Progenitor cell of endocrine pancreas (in vitro differentiated cells): ENCODE data around the gene DNM2. TPM values are rescaled to one million over a fixed set of nuclear protein-coding genes. Genes with fewer than 3 reads are reported as not detected.

Experiments used
- DNase-seq: peaks from one replicate; pipeline ENCODE4 v3.0.0; 2021; ENCODE audit warnings: low spot score; ENCODE audit not compliant: unreplicated experiment
- H3K27ac Mint-ChIP-seq: 2 replicates; pipeline ENCODE4 v1.8.0; 2021; ENCODE audit warnings: mild to moderate bottlenecking, moderate library complexity, mixed read lengths
- H3K27me3 Mint-ChIP-seq: 2 replicates; pipeline ENCODE4 v1.8.0; 2021; ENCODE audit warnings: mixed read lengths
- H3K36me3 Mint-ChIP-seq: 2 replicates; pipeline ENCODE4 v1.8.0; 2022; ENCODE audit warnings: mixed read lengths; ENCODE audit not compliant: insufficient read depth
- H3K4me1 Mint-ChIP-seq: 2 replicates; pipeline ENCODE4 v1.8.0; 2021; ENCODE audit warnings: low read depth, mixed read lengths
- H3K4me3 Mint-ChIP-seq: 2 replicates; pipeline ENCODE4 v1.8.0; 2021; ENCODE audit warnings: low read depth, mild to moderate bottlenecking, moderate library complexity, mixed read lengths
- H3K9me3 Mint-ChIP-seq: 2 replicates; pipeline ENCODE4 v1.8.0; 2021; ENCODE audit warnings: low read depth, mixed read lengths
- total RNA-seq: library from RNA; stranded (reverse); gene quantifications from 2 replicates; pipeline ENCODE4 v1.2.1, GENCODE V29; 2021
- TF ChIP-seq, protein P1 (sequence below): fragments of 200-600 bp; sonication (generic); IDR thresholded peaks from one replicate; pipeline ENCODE4 v1.5.0; 2021; ENCODE audit warnings: antibody characterized with exemption, mild to moderate bottlenecking; ENCODE audit not compliant: unreplicated experiment

The DNM2 gene
- total RNA-seq, 1 donor from 2014 or later: 124 TPM

DNA sequence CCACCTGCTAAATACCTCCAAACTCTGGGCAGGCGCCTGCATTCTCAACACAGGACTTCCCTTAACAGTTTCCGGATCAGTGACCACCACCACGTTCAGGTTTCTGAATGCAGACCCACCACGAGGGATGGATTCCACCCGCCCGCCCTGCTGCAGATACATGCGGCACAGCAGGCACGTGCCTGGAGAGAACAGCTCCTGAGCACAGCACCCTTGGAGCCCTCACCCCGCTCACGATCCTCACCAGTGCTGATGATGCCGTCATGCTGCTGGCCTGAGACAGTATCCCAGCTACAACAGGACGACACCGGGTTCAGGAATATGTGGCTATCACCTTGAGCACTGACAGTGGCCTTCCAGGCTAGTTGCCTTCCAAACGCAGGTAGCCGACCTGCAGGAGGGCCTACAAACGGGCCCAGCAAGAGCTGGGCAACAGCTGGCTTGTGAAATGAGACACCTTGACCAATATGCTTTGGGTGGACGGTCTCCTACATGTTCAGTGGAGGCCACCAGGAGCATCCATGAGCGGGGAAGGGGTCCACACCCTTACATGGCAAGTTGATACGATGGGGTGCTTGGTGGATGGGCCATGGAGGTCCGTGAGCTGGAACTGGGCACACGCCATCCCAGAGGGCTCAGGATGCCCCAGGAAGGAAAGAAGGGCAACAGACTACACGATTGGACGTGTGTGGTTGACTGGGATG is 26.5 kb upstream of the DNM2 start:
- Mint-ChIP-seq H3K27me3 (no peaks in the 10 kb centered on the region), H3K27ac (peak overlapping the region; percentile 28), H3K4me1 (peaks cover 9% of the 10 kb centered on the region), H3K9me3 (no peaks in the 10 kb centered on the region), H3K4me3 (no peak overlapping the region), H3K36me3 (peaks cover 22% of the 10 kb centered on the region)
- DNase-seq: no peak
- TF ChIP-seq, protein P1, sequence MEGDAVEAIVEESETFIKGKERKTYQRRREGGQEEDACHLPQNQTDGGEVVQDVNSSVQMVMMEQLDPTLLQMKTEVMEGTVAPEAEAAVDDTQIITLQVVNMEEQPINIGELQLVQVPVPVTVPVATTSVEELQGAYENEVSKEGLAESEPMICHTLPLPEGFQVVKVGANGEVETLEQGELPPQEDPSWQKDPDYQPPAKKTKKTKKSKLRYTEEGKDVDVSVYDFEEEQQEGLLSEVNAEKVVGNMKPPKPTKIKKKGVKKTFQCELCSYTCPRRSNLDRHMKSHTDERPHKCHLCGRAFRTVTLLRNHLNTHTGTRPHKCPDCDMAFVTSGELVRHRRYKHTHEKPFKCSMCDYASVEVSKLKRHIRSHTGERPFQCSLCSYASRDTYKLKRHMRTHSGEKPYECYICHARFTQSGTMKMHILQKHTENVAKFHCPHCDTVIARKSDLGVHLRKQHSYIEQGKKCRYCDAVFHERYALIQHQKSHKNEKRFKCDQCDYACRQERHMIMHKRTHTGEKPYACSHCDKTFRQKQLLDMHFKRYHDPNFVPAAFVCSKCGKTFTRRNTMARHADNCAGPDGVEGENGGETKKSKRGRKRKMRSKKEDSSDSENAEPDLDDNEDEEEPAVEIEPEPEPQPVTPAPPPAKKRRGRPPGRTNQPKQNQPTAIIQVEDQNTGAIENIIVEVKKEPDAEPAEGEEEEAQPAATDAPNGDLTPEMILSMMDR: no peak

DNA sequence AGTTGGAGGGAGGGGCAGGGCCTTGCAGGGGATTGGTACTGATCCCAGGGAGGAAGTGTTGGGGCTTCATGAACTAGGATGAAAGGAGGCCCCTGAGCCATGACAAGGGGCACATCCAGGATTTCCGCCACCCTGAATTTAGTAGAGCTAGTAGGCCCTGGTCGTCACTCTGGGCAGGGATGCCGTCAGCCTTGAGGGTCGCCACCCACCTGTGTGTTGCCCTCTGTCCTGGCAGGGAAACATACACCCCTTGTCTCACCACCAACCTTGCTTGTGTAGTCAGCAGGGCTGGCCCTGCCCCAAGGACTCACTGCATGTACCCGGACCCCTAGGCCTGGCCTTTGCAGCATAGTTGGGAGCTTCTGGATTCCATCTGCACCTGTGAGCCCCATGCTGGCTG is 26.0 kb upstream of the DNM2 start:
- TF ChIP-seq, protein P1: no peak
- DNase-seq: no peak
- Mint-ChIP-seq H3K27me3 (no peaks in the 10 kb centered on the region), H3K4me3 (no peak overlapping the region), H3K27ac (no peak overlapping the region), H3K4me1 (peaks cover 9% of the 10 kb centered on the region), H3K9me3 (no peaks in the 10 kb centered on the region), H3K36me3 (peaks cover 22% of the 10 kb centered on the region)

DNA sequence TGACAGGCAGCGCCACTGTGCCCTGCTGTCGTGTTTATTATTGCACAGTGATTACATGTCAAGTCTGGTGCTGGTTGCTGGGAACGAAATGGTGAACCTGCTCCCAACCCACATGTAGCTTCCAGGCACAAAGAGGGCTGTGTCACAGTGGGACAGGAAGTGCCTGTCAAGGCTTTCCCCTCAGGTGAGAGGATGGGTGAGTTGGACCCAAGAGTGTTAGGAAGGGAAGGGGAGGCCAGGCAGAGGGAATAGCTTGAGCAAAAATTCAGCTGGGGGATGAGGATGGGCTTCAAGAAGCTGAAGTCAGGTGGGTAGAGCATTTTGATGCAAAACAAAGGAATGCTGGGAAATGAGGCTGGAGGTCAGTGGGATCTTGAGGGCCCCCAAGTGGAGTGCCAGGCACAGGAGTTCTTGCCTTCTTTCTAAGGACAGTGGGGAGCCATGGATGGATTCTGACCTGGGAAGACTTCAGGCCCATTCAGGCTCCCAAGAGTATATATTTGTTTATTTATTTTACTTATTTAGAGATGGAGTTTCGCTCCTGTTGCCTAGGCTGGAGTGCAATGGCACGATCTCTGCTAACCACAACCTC is 25.1 kb upstream of the DNM2 start:
- H3K4me3 Mint-ChIP-seq: no peak overlapping the region
- H3K27me3 Mint-ChIP-seq: no peaks in the 10 kb centered on the region
- H3K27ac Mint-ChIP-seq: peak overlapping the region; percentile 93
- TF ChIP-seq, protein P1: no peak
- DNase-seq: no peak
- no peaks in the 10 kb centered on the region for H3K9me3 Mint-ChIP-seq
- H3K36me3 Mint-ChIP-seq: peaks cover 22% of the 10 kb centered on the region
- peaks cover 9% of the 10 kb centered on the region for H3K4me1 Mint-ChIP-seq

DNA sequence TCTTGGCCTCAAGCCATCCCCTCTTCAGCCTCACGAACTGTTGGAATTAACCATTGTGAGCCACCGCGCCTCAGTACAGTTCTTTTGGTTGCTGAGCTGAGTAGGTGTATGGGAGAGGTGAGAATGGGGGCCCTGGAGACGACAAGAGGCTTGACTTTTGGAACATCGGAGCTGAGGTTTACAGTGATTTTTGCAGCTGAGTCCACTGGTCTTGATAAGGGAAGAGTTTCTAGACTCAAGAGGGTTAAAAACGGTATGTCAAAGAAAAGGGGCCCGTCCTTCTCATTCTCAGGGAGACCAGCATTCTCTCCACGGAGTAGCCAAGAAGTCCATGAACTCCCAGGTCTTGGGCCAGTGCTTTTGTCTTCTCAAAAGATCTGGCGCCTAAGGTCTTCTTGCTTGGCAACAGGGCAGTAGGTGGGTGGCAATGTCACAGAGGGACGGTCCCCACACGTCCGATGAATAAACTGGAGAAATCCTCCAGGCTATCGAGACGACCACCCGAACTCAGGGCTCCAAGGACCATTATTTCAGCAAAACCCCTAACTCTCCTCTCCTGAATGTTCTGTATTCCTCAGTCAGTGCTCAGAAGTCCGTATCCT is 23.1 kb upstream of the DNM2 start:
- H3K4me1 Mint-ChIP-seq: peaks cover 9% of the 10 kb centered on the region
- DNase-seq: no peak
- H3K36me3 Mint-ChIP-seq: peaks cover 19% of the 10 kb centered on the region
- H3K9me3 Mint-ChIP-seq: no peaks in the 10 kb centered on the region
- TF ChIP-seq, protein P1: no peak
- no peaks in the 10 kb centered on the region for H3K27me3 Mint-ChIP-seq
- H3K4me3 Mint-ChIP-seq: no peak overlapping the region
- H3K27ac Mint-ChIP-seq: peak overlapping the region; percentile 90
